PC-9 (cell line): ENCODE results near the gene PHACTR3. TPM values are rescaled to one million over a fixed set of nuclear protein-coding genes. Genes with fewer than 3 reads are reported as not detected.

ENCODE experiments used
- BruUV-seq: library from RNA; stranded (reverse); fragments of 400-500 nt; replicated peaks from 2 replicates; lab custom pipeline; 2021; lab: Mats Ljungman, UMichigan
- CTCF ChIA-PET: fragments of 300-600 bp; sonication (Branson Sonifier 250); formaldehyde crosslinking; loops from one replicate; lab custom pipeline; 2022; ENCODE audit warnings: antibody characterized with exemption; lab: Charles Lee
- POLR2A ChIA-PET: fragments of 300-600 bp; sonication (Branson Sonifier 250); formaldehyde crosslinking; loops from one replicate; lab custom pipeline; 2022; ENCODE audit warnings: antibody characterized with exemption; ENCODE audit not compliant: unreplicated experiment; lab: Charles Lee
- DNase-seq, 2 experiments: peaks; one replicate each; pipeline versions ENCODE4 v3.0.0 to v3.0.0-alpha.2; 2015 to 2022; ENCODE audit warnings: mixed read lengths in 1 of 2
- H2AFZ ChIP-seq: fragments of 200-600 bp; sonication (generic); 2 replicates; pipeline ENCODE4 v1.8.1; 2017; ENCODE audit warnings: antibody characterized with exemption
- H3F3A ChIP-seq: fragments of 200-600 bp; sonication (generic); 2 replicates; pipeline ENCODE4 v1.8.1; 2017; ENCODE audit warnings: antibody characterized with exemption, mild to moderate bottlenecking, low read depth; ENCODE audit not compliant: insufficient read depth
- H3K27ac ChIP-seq: fragments of 200-600 bp; sonication (generic); 2 replicates; pipeline ENCODE4 v1.6.1; 2016; ENCODE audit warnings: mixed run types
- H3K27me3 ChIP-seq: fragments of 200-600 bp; sonication (generic); 2 replicates; pipeline ENCODE4 v1.6.1; 2016; ENCODE audit warnings: low read depth, mixed run types; ENCODE audit not compliant: insufficient read depth
- H3K36me3 ChIP-seq: fragments of 200-600 bp; sonication (generic); 2 replicates; pipeline ENCODE4 v1.6.1; 2016; ENCODE audit warnings: low read depth, mixed run types
- H3K4me1 ChIP-seq: fragments of 200-600 bp; sonication (generic); replicated peaks from 2 replicates; pipeline ENCODE4 v1.6.1; 2016; ENCODE audit warnings: mixed run types; ENCODE audit not compliant: insufficient read depth
- H3K4me2 ChIP-seq: fragments of 200-600 bp; sonication (generic); 2 replicates; pipeline ENCODE4 v1.6.1; 2017; ENCODE audit warnings: mixed run types
- H3K4me3 ChIP-seq: fragments of 200-600 bp; sonication (generic); 2 replicates; pipeline ENCODE4 v1.6.1; 2016; ENCODE audit warnings: mixed run types
- H3K79me2 ChIP-seq: fragments of 200-600 bp; sonication (generic); 2 replicates; pipeline ENCODE4 v1.6.1; 2017; ENCODE audit warnings: low read depth, mixed run types
- H3K9me2 ChIP-seq: fragments of 200-600 bp; sonication (generic); 2 replicates; pipeline ENCODE4 v1.8.1; 2017; ENCODE audit warnings: mild to moderate bottlenecking; ENCODE audit not compliant: insufficient read depth
- H3K9me3 ChIP-seq: fragments of 200-600 bp; sonication (generic); 2 replicates; pipeline ENCODE4 v1.8.1; 2016; ENCODE audit warnings: low read depth; ENCODE audit not compliant: insufficient read depth
- H4K20me1 ChIP-seq: fragments of 200-600 bp; sonication (generic); 2 replicates; pipeline ENCODE4 v1.8.1; 2017; ENCODE audit not compliant: insufficient read depth
- CTCF ChIP-seq: fragments of 200-600 bp; sonication (generic); conservative IDR thresholded peaks from 2 replicates; pipeline ENCODE4 v1.6.1; 2017; ENCODE audit warnings: mixed run types, antibody characterized with exemption, mild to moderate bottlenecking, moderate library complexity
- EZH2 ChIP-seq: fragments of 200-600 bp; sonication (generic); IDR thresholded peaks from 2 replicates; pipeline ENCODE4 v1.8.0; 2017; ENCODE audit warnings: antibody characterized with exemption, low read depth
- intact Hi-C: fragments of 100-400 bp; cut with micrococcal nuclease; formaldehyde crosslinking; loops from one replicate; pipeline ENCODE4 v1.10.0; 2022; ENCODE audit not compliant: unreplicated experiment
- total RNA-seq: library from RNA; stranded (reverse); gene quantifications from 2 replicates; pipeline ENCODE4 v1.2.3, GENCODE V29; 2021

PHACTR3 gene
- total RNA-seq, 1 experiment from 2014 or later, result 0.41 TPM

GRCh38 chr20:59805786-59806577 is 201.6 kb downstream of the PHACTR3 start:
- Histone ChIP-seq H3K4me2 (no peak overlapping the region), H3K4me3 (no peak overlapping the region), H3K79me2 (no peaks in the 10 kb centered on the region), H3K4me1 (no peaks in the 10 kb centered on the region), H3K9me3 (peaks cover 10% of the 10 kb centered on the region), H2AFZ (no peak overlapping the region), H3F3A (no peaks in the 10 kb centered on the region), H3K9me2 (no peaks in the 10 kb centered on the region), H4K20me1 (no peaks in the 10 kb centered on the region), H3K27ac (no peak overlapping the region), H3K27me3 (peaks cover 66% of the 10 kb centered on the region), H3K36me3 (no peaks in the 10 kb centered on the region)
- POLR2A ChIA-PET, result no interaction called here
- no TSS peak for BruUV-seq
- CTCF ChIA-PET, result no interaction called here
- TF ChIP-seq CTCF (no peak), EZH2 (no peak)
- DNase-seq, result no peak
- intact Hi-C loops, result no loop called here

- Histone ChIP-seq H3K79me2 (no peaks in the 10 kb centered on the region), H3K9me2 (no peaks in the 10 kb centered on the region), H3K4me3 (no peak overlapping the region), H3K27me3 (peaks cover 67% of the 10 kb centered on the region), H4K20me1 (no peaks in the 10 kb centered on the region), H2AFZ (no peak overlapping the region), H3F3A (no peaks in the 10 kb centered on the region), H3K4me2 (no peak overlapping the region), H3K27ac (no peak overlapping the region), H3K36me3 (no peaks in the 10 kb centered on the region), H3K9me3 (peaks cover 4% of the 10 kb centered on the region; the same call in 1 of the 2 replicates), H3K4me1 (no peaks in the 10 kb centered on the region)
- CTCF ChIA-PET, result no interaction called here
- POLR2A ChIA-PET, result no interaction called here
- no TSS peak for BruUV-seq
- intact Hi-C loops, result no loop called here
- TF ChIP-seq CTCF (no peak), EZH2 (no peak)
- no peak for DNase-seq
Measured at GRCh38 chr20:59806578-59806975, 202.2 kb downstream of the PHACTR3 start.

GRCh38 chr20:59807909-59808728 is 203.8 kb downstream of the PHACTR3 start:
- no peak overlapping the region for H2AFZ ChIP-seq
- BruUV-seq, result no TSS peak
- peaks cover 69% of the 10 kb centered on the region for H3K27me3 ChIP-seq
- CTCF ChIA-PET, result no interaction called here
- H3K79me2 ChIP-seq, result no peaks in the 10 kb centered on the region
- H3K9me2 ChIP-seq, result no peaks in the 10 kb centered on the region
- H3K4me1 ChIP-seq, result no peaks in the 10 kb centered on the region
- H3K4me3 ChIP-seq, result no peak overlapping the region
- POLR2A ChIA-PET, result no interaction called here
- no peaks in the 10 kb centered on the region for H3K36me3 ChIP-seq
- H3K4me2 ChIP-seq, result no peak overlapping the region
- no peaks in the 10 kb centered on the region for H3K9me3 ChIP-seq
- DNase-seq, result no peak
- H4K20me1 ChIP-seq, result no peaks in the 10 kb centered on the region
- intact Hi-C loops, result no loop called here
- no peak overlapping the region for H3K27ac ChIP-seq
- no peaks in the 10 kb centered on the region for H3F3A ChIP-seq
- no peak for TF ChIP-seq CTCF
- TF ChIP-seq EZH2, result no peak
